Stimulated activated CD8-positive, alpha-beta memory T cell treated with anti-CD3 and anti-CD28 coated beads, Interleukin-7, amount 100 ng/mL, for 1 hour (primary cell): ENCODE data around the gene ST7.

Experiments used
- DNase-seq, 2 donors: peaks; one replicate each; pipeline ENCODE4 v3.0.0-alpha.2; 2020; ENCODE audit warnings: low read depth in 2 of 2

ST7 gene

GRCh38 chr7:117065571-117066150, 112.4 kb downstream of the ST7 start:
- DNase-seq: no peak

DNA sequence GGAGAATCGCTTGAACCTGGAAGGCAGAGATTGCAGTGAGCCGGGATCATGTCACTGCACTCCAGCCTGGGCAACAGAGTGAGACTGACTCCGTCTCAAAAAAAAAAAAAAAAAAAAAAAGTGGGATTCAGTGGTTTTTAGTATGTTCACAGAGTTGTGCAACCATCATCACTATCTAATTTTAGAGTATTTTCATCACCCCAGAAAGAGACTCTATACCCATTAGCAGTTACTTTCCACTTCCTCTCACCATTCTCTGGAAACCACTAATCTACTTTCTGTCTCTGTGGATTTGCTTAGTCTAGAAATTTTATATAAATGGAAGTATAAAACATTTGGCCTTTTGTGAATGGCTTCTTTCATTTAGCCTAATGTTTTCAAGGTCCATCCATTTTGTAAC, 113.4 kb downstream of the ST7 start:
- DNase-seq: no peak

GRCh38 chr7:117067340-117067739, 114.0 kb downstream of the ST7 start:
- no peak for DNase-seq

GRCh38 chr7:117068511-117069145, 115.3 kb downstream of the ST7 start:
- no peak for DNase-seq

- no peak for DNase-seq
Measured at GRCh38 chr7:117069379-117069778, 116.1 kb downstream of the ST7 start.

GRCh38 chr7:117071551-117071950, 118.2 kb downstream of the ST7 start:
- DNase-seq: no peak

DNA sequence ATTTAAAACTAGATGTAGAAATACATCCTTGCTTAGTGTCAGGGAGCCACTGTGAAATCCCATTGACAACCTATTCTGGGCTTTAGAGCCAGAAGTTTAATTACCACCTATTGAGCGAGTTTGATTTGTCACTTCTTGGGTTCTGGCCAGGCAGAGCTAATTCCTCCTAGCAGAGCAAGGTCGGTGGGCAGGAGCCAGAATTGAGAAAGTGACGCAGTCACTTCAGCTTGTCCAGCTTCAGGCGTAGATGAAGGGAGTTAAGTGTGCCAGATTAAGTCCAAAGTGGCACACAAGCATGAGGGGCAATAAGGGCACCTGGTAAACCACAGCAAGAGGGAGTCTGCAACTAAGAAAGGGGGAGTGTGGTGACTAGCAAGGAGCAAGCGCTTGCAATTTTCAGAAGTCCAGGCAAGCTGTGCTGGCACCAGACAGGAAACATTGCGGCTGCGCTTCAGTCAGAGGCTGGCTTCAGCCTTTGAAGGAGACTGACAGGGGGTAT, 119.4 kb downstream of the ST7 start:
- DNase-seq: no peak

GRCh38 chr7:117074378-117074777, 121.1 kb downstream of the ST7 start:
- DNase-seq: no peak

- no peak for DNase-seq
Measured at GRCh38 chr7:117075934-117076333, 122.6 kb downstream of the ST7 start.

DNA sequence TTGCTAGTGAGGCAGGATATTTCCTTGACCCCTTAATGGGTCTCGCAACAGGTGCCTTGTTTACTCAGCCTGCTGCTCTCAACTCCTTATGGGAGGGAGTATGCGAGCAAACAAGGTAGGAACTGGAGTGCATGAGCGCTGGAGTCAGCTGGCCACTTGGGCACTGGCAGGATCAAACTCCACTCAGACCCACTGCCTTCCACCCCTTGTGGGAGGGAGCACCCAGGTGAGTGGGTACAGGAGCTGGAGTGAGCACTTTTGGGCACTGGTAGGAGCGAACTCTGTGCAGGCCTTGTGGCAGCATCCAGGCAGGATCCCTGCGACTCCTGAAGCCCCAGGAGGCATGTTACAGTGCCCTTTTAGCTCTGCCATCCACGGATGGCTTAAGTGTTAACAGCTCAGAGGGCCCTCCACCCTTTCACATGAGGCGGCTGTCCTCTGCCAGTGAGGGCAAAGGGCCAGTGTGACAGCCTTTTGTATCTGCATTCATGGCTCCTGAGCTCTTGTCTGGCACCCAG, 123.2 kb downstream of the ST7 start:
- DNase-seq: no peak

DNA sequence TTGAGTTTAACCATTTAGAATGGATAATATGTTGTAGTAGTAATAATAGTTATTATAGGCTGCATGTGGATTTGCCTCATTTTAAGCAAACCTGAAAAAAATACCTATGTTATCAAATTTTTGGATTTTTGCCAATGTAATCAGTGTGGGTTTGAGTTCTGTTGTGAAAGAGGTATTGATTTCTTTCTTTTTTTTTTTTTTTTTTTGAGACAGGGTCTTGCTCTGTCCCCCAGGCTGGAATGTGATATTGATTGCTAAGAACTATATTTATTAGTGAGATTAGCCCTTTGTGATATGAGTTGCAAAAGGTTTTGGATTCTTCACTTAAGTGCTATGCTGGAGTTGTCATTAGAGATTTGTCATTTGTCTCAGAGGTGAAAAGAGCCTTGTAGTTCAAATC, 124.4 kb downstream of the ST7 start:
- no peak for DNase-seq

- DNase-seq: no peak
Measured at GRCh38 chr7:117082647-117083046, 129.3 kb downstream of the ST7 start.

DNA sequence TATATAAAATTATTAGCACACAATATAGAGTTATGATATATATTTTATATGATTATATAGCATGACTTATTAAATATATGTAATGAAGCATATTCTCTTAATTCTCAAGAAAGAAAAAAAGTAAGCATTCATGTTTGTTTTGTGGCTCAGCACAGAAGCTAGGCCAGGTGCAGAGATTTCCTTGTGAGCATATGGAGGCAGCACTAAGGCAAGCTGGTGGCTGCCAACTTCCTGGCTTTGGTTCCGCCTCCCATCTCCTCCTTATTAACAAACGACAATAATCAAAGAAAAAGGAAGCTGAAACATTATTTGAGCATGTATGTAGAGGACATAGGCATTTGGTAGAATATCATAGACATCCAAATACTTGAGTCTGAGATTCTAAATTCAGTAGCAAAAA, 130.3 kb downstream of the ST7 start:
- DNase-seq: no peak

- no peak for DNase-seq
Measured at GRCh38 chr7:117084286-117084685, 131.0 kb downstream of the ST7 start.

DNA sequence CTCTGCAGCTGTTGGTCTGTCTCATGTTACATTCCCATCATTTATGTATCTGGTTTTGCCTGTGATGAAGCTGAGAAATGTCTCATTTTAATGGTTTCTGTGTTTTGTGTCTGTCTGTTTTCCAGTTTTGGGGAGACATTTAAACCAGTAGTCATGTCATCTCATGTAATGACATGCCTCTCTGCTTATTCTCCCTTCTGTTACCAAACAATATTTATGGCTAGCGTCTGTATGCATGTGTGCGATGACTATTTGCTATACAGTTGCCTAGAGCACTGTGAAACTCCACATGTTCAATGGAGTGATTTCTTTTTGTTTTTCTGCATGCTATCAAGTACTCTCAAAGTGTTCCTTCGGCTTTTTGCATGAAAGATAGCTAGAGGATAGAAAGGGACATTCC, 132.0 kb downstream of the ST7 start:
- DNase-seq: no peak

- no peak for DNase-seq
Measured at GRCh38 chr7:117085769-117086463, 132.6 kb downstream of the ST7 start.

DNA sequence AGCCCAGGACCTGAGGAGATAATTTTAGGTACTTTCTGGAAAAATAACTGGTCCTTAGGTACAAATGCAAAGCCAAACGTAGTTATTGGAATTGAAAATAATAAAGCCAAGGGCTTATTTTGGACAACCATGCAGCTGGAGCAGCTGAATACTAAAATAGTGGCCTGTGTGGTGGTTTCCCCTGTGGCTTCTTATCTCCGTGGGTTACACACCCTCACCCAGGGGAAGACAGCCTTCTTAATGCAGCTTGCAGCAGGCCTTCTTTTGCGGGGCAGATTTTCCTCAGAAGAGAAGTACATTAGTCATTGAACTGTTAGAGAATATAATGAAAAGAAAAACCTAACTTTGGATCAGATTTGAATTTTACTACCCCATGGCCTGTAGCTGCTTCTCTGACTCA, 133.5 kb downstream of the ST7 start:
- DNase-seq: no peak

GRCh38 chr7:117087639-117088396, 134.5 kb downstream of the ST7 start:
- DNase-seq: no peak

DNA sequence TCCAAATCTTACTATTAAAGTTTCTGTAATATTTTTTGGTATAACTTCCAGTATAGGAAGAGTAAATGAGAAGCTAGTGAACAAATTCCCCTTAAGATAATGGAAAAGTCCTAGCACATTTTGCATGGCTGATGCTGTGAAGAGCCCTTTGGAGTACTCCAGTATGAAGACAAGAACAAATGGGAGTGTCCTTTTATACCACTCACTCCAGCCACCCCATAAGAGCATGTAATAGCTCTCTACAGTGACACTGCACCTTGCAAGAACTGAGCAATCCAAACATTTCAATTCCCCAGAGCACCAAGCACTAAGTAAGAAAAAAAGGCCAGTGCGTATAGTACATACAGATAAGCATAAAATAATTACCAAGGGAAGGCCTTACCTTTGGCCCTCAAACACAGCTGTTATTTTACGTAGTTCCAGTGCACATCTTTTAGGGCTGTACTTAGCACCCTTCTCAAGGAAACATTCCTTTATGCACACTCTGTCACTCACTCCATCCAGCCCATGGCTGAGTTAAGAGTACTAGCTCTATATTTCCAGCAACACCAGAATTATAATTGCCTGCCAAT, 135.4 kb downstream of the ST7 start:
- DNase-seq: no peak

DNA sequence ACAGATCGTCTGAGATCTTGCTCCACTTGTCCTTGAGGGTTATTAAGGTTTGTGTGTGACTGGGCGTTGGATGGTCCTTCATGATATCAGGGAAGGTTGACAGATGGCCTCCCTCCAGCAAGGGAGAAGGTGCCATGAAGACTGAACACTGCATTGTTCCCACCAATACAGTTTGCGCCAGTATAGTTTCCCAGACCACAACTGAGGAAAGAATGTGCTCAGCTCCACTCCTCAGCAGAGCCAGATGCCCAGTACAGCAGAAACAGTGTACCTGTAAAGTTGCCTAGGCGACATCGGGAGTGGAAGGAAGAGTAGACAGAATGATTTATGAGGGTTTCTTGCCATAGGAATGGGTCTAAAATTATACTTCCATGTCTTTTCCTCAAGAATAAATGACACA, 137.5 kb downstream of the ST7 start:
- DNase-seq: no peak

DNA sequence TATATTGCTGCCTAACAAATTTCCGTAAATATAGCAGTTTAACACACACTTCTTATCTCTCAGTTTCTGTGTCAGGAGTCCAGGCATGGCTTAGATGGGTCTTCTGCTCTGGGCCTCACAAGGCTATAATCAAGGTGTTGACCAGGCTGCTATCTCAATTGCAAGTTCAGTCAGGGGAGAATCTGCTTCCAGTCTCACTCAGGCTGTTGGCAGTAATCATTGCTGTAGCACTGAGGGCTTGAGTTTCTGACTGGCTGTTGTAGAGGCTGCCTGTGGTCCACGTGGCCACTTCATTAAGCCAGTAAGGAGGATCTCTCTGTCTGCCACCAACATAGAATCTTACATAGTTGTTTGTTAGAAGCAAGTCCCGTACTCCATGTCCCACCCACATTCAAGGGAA, 138.4 kb downstream of the ST7 start:
- no peak for DNase-seq

DNA sequence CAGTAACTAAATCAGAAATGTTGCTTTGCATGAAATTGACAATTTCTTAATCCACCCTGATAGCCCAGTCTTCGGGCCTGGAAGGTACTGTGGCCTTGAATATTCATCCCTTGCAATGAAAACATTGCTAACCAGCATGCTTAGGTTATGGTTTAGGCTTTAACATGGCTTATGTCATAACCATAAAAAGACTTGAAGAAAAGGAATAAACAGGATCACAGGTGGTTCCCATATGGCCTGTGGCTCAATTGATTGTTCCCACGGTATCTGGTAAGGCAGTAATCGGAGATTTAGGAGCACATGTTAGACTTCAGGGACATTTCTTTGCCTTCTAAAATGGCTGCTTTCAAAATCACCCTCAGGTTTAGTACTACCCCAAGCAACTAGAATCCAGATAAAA, 139.5 kb downstream of the ST7 start:
- DNase-seq: no peak
